Astrocyte (in vitro differentiated cells and primary cell): ENCODE results near the gene RAB22A.

ENCODE experiments used
- EZH2 ChIP-seq: IDR thresholded peaks from 2 replicates; pipeline ENCODE4 v1.6.1; 2012; ENCODE audit warnings: mild to moderate bottlenecking, low read length, inconsistent platforms; ENCODE audit not compliant: insufficient read depth
- TF ChIP-seq, protein P1 (sequence below): IDR thresholded peaks from 2 replicates; pipeline ENCODE4 v1.5.1; 2011; ENCODE audit warnings: low read depth, mild to moderate bottlenecking, inconsistent platforms, low read length, moderate library complexity; ENCODE audit not compliant: insufficient read depth

GRCh38 chr20:58289143-58289542 lies 20.4 kb upstream of the RAB22A start:
- TF ChIP-seq, protein P1, sequence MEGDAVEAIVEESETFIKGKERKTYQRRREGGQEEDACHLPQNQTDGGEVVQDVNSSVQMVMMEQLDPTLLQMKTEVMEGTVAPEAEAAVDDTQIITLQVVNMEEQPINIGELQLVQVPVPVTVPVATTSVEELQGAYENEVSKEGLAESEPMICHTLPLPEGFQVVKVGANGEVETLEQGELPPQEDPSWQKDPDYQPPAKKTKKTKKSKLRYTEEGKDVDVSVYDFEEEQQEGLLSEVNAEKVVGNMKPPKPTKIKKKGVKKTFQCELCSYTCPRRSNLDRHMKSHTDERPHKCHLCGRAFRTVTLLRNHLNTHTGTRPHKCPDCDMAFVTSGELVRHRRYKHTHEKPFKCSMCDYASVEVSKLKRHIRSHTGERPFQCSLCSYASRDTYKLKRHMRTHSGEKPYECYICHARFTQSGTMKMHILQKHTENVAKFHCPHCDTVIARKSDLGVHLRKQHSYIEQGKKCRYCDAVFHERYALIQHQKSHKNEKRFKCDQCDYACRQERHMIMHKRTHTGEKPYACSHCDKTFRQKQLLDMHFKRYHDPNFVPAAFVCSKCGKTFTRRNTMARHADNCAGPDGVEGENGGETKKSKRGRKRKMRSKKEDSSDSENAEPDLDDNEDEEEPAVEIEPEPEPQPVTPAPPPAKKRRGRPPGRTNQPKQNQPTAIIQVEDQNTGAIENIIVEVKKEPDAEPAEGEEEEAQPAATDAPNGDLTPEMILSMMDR, result no peak
- no peak for TF ChIP-seq EZH2
